Stimulated activated CD8-positive, alpha-beta memory T cell treated with anti-CD3 and anti-CD28 coated beads, Interleukin-7, amount 100 ng/mL, for 24 hours (primary cell): Measurements from ENCODE around the gene USP2.

ENCODE experiments used
- DNase-seq: peaks from one replicate; pipeline ENCODE4 v3.0.0-alpha.2; 2020; ENCODE audit warnings: low read depth

USP2 gene

DNA sequence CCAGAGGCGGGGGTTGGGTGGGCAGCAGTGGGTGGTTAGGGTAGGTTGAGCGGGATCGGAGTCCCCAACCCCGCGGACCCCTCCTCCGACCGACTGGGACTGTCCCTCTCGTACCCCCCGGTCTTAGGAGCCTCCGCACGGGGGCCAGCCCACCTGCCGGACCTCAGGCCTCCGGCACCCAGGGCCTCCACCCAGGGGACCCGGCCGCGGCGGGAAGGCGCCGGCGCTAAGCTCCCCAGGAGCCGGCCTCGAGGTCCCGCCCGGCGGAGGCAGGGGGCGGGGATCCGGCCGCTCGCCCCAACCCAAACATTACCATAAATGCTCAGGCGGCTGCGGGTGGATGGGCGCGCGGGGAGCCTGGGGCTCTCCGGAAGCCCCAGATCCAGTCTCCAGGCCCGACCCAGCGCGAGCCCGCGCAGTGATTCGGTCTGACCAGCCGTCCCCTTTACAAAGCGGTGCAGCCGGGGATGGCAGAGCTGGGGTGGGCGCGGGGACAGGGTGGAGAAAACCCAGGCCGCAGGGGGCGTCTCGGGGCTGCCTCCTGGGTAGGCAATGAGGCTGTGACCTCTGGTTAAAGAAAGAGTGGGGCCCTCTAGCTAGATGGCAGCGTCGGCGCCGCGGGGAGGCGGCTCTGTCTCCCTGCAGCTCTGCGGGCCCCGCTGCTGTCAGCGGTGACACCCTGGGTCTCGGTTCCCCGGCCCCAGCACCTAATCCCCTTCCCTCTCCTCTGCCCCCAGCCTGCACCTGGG, 60.5 kb downstream of the USP2 start:
- no peak for DNase-seq

DNA sequence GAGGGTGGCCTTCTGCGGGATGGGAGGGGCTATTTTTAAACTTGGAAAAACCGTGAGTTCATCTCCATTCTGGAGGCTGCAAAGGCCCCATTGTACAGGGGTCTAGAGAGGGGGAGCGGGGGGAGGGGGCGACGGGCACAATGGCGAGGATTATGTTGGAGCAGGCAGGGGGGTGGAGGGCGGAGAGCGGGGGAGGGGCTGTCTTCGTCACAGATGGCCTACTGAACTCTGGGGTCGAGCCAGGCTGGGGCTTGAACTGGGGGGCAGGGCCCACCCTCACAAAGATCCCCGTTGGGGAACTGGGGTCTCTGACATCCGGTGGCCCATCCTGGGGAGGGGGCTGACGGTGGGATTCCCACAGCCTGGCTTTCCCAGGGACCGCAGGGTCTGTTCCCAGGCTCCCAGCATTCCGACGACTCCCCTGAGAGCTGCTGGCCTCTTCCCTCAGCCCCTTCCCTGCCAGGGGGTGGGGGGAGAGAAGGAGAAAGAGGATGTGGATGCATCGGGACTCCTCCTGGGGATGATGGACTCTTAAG, 61.2 kb downstream of the USP2 start:
- no peak for DNase-seq

DNA sequence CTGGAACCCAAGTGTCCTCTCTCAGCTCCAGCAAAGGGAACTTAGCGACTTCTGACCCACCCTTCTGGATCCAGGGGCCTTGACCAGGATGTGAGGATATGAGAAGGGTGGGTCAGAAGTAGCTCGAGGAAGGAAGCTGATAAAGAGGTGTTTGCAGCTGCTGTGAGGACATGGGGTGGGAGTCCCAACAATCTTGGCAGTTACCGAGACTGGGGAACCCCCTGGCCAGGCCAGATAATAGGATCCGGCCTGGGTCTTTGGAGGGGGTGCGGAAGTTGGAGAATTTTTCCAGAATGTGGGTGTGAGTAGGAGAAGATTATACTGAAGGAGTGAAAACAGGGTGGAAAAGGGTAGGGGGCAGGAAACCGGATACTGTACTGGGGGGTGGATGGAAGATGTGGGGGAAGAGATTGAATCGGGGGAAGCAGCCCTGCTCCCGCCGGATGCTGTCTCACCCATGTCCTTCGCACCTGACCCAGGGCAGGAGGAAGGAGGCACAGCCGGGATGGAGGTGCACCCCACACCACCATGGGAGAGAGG, 61.7 kb downstream of the USP2 start:
- no peak for DNase-seq

DNA sequence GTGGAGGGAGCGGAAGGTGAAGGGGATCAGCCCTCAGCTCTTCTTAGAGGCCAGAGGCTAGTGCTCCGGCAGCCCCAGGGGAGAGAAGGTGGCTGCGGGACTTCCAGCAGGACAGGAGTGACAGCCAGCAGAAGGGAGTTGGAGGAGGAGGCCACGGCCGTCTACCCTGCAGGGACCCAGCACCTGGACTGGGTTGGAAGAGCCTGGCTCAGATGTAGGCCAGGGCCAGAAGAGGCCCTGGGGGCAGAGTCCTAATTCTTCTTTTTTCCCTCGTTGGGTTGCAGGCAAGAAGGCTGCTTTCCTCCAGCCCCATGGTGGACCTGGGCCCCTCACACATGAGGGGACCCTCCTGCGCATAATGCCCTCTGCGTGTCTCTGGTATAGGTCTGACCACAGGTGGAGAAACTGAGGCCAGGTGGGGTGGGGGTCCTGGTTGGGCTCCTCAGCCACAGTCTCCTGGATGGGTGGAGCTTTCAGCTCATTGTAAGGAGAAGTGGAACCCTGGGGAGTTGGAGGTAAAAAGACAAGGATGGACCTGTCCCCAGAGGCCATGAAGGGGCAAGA, 62.3 kb downstream of the USP2 start:
- DNase-seq = no peak

DNA sequence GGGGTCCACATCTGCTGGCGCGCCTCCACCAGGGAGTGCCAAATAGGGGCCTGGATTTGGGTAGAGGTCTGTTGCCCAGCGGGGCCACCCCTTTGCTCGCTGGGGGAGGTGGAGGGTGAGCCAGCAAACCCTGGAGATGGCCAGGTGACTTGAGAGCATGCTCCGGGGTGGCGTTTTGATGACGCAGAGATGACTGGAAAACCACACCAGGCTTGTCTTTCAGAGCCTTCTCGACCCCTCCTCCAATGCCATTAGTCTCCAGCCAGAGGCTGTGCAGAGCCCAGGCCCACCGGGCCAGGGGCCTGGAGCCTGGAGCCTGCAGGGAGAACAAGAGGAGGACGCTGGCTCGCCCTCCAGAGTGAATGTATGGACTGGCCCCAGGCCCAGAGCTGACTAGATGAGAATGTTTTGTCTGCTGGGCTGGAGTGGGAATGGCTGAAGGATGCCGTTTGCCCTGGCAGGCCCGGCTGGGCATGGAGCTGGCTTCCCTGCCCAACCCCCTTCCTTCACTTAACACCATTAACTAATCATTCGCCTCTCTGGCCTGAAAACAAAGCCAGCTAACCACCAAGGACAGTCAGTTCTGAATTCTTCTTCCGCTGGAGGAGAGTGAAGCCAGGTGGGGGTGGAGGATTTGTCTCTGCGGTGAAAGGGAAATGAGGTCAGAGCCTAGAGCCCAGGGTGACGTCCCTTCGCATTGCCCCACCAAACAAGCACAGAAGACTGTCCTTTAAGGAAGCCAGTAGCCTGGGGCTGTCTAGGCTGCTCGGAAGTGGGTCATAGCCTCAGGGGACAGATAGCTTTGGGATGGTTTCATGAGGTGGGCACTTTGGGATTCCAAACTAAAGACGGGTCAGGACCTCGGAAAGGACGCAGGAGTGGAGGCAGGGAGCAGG, 63.0 kb downstream of the USP2 start:
- no peak for DNase-seq

DNA sequence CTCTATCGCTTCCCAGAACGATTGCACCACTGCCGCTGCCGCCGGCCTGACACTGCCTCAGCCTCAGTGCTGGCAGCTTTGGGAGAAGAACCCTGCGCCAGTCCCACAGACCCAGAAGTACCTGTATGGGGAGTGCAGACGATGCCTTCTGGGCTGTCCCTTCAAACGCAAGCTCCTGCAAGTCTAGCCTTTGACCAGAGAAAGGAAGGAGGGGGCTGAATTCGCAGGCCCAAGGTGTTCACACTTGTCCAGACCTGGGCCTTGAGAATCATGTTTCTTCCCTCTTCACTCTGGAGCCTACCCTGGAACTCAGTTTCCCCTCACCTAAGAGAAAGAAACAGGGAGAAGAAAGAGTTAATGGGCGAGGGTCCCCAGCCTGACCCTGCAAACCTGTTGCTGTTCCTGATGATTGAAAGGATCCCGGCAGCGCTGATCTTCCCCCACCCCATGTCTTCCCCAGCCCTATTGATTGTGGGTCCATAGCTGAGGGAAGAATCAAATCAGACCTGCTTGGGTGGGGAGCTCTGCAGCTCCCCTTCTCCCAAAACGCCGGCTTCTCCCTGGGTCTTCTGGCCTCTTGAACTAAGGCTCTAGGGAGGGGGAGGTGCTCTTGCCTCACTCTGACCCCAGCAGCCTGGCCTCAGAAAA, 63.8 kb downstream of the USP2 start:
- no peak for DNase-seq

DNA sequence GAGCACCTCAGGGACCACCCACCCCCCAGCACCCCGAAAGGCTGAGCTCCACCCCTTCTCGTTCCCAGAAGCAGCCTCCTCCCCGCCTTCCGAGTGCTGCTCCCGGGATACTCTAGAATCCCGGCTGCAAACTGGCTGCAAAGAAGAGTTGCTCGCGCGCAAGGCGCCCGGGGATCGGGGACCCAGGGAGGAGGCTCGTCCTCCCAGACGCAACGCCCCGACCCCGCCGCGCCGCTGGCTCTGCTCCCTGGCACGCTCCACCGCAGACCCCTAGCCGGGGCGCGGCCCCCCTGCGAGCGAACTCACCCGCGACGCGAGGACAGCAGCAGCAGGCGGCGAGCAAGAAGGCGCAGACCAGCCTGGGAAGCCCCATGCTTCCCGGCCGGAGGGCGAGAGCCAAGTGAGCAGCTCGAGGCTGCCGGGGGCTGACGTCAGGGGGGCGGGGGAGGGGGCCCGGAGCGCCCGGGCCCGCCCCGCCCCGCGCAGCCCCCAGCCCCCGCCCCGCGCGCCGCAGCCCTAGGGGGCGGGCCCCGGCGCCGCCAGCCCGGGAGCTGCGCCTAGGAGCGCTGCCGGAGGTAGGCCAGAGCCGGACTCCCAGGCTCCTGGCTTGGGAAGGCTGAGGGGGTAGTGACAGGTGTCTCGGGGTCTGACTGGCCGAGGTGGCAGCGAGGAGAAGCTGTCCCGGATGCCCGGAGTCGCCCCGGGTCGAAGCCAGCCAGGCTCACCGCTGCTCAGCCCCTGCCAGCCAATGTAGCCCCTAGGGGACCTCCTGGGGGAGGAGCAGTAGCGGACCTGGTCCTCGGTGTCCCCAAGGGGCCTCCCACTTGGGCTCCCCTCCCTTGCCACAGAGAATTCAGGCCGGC, 64.5 kb downstream of the USP2 start, which contains the start of gene MCAM:
Gene MCAM (minus strand): TSS at position 402 of the 863 bp plus-strand sequence. CDS start 29 bp downstream, at position 373.
- no peak for DNase-seq

DNA sequence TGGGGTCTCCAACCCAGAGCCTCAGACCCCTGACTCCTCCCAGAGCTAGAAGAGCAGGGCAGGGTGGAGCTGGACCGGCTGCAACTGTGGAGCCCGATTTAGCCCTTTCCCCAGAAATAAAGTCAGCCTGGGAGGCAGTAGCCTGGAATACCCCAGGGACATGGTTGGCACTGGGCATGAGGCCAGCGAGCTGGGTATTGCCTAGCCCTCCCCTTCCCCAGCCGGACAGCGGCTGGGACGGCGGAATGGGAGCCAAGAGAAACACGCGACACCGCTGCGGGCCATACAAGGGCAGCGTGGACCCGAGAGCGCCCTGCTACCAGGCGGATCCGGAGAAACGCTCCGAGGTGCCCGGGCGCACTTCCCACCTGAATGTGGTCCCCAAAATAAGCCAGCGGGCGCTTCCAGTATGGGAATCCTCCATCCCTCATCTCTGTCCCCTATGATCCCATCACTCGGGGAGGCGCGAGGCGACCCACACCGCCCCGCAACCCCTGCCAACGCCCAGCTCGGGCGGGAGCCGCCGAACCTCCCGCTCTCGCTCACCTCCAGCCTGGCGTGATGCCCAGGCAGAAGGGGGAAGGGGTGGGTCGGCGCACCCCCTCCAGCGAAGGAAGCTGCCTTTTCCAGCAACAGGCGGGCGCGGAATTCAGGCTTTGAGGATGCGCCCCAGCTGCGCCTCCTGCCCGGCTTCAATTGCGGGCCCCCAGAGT, 65.3 kb downstream of the USP2 start:
- no peak for DNase-seq

DNA sequence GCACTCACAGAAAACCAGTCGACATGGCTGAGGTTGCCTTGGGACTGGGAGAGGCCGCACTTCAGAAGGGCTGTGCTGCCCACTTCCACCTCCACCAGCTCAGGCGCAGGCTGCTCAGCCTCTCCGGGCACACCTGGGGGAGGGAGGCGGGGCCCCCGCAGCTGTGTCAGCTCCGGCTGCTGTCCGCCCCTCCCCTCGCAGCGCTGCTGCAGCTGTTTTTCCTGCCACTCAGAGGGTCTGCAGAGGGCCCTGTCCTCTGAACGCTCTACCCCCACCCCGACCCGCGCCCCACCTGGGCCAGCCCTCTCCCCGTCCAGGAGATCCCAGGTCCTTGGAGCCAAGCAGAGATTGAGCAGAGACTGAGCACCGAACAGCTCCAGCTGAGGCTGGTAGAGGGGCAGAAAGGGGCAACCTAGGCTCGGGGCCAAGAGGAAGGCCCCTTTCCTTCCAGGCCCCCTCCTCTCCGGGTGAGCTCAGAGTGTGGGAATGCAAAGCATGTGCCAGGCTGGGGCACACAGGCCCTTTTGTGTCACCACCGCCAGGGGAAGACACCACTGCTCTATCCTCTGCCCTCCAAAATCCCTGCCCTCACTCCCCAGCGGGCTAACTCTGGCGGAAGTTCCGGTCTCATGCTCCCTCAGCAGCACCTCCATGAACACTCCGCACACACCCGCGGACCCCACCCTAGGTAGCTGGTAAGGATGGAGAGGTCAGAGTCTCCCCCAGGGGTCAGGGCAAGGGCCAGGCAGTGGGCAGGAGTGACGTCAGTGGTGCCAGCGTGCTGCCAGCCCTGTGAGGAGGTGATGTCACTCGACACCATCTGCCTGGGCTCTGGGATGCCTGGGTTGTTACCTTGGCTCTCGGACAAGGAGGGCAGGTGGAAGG, 66.1 kb downstream of the USP2 start:
- no peak for DNase-seq

DNA sequence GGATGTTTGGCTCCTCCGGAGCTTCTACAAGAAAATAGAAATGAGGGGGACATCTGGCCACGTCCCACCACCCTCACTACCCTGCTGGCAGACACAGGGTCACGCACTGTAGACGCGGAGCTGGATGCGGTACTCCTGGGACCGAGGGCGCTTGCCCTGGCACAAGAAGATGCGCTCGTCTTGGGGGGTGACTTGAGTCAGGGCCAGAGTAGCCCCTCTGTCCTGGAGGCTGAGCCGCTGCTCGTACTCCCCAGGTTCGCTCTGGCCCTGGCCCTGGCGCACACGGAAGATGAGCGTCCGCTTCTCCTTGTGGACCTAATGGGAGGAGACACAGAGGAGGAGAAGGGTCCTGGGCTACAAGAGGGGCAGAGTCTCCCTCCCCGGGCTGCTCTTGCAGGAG, 66.8 kb downstream of the USP2 start:
- no peak for DNase-seq

DNA sequence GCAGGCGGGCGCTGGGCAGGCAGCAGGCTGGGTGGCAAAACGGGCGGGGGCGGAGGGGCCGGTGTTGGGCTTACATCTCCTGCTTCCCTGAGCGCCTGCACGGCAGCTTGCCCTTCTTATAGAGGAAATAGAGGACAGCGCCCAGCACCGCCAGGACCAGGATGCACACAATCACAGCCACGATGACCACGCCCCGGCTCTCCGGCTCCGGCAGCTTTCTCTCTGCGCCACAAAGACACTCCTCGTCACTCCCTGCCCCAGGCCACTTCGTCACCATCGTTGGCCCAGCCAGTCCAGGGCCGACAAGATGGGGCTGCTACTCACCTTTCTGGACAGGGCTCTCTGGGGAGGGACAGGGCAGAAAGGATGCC, 70.8 kb downstream of the USP2 start:
- DNase-seq = no peak

DNA sequence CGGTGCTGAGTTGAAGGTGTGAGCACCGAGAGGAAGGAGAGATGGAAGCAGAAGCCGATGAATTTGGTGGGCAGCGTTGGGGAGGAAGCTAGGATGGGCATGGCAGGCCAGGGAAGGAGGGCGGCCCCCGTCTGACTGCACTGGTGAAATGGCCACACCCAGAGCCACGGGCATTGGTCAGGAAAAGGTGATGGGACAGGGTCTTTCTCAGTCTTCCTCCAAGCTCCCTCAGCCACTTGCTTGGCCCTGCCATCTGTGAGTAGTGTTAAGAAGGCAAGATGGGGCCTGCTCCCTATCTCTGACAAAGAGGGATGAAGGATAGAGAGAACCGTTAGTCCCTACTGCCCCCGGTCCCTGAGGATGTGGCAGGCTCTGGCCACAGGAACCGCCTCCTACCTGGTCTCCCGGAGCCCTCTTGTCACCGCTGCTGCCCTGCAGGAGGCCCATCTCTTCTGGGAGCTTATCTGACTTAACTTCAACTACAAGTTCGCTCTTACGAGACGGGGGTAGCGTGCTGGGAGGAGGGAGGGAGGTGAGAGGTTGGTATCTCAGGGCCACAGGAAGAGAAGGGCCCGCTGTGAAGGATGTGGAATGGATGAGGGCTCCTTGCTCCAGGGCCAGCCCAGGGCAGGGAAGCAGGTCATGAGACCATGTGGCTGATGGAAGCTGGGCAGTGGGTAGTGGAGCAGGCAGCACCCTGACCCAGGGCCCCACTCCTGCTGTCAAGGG, 71.4 kb downstream of the USP2 start:
- DNase-seq = no peak

DNA sequence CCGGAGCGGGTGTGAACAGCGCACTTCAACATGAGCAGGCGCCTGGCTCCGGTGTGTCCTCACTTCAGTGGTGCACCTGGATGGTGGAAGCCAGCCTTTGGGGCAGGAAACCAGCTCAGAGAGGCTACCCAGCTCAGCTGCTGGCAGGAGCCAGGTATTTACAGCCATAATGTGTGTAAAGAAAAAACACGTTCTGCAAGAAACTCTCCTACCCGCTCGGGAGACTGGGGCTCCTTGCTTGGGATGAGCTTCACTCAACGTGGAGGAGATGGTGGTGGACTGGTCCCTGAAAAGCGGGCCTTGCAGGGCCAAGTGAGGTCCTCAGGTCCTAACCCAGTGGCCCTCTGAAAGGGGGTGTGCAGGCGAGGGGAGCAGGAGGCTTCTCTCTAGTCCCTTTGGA, 72.1 kb downstream of the USP2 start:
- no peak for DNase-seq

DNA sequence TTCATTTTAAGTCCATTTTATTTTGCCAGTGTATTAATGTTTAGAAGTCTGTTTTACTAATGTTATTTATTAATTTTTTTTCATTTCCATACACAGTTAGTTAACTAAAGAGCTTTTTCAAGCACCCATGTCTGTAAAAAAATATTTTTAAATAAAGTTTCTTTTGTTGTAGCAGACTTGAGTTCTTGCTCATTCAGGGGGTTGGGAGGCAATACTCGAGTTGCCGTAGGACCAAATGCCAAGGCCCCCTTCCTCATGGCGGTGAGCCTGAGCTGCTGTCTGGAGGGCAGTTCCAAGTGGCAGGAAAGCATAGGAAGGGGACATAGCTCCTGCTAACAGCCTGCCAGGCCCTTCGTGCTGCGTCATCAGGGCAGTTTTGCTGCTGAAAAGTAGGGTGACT, 73.5 kb downstream of the USP2 start:
- DNase-seq = no peak

DNA sequence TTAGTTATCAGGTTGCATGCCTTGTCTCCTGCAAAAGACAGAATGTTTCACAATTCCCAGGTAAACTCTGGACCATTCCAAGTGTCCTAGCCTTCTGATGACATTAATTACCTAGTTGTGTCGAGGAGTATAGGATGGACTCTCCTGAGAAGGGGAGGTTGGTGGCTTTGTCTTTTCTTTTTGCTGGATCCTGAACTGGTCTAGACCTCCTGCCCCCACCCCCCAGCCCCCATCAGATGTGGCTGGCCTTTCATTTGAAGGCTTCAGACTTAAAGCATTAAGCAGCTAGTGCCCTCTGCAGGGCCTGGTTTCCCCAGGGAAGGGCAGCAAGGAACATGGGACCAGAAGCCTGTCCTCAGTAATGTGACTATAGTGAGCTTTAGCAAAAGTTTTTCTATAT, 74.3 kb downstream of the USP2 start:
- DNase-seq = no peak

DNA sequence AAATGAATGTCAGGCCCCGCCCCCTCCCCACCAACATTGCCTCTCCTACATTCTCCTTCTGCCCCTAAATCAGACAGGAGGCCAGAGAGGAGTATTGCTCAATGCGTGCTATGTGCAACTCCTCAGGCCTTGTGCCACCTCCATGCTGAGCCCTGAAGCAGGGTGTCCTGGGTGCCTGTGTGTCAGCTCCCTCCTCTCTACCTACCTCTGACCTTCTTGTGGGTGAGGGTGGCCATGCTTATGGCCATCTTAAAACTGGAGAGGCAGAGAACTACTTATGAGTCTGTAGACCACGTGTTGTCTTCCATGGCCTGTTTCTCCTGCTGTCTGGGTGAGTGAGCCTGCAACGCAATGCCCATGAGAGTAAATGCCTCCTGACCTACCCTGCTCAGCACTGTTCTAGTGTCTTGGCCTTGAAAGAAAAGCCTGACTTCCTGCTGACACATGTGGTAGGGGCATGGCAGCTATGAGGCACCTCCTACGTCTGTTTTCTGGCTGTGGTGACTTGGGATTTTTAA, 75.1 kb downstream of the USP2 start:
- DNase-seq = no peak

DNA sequence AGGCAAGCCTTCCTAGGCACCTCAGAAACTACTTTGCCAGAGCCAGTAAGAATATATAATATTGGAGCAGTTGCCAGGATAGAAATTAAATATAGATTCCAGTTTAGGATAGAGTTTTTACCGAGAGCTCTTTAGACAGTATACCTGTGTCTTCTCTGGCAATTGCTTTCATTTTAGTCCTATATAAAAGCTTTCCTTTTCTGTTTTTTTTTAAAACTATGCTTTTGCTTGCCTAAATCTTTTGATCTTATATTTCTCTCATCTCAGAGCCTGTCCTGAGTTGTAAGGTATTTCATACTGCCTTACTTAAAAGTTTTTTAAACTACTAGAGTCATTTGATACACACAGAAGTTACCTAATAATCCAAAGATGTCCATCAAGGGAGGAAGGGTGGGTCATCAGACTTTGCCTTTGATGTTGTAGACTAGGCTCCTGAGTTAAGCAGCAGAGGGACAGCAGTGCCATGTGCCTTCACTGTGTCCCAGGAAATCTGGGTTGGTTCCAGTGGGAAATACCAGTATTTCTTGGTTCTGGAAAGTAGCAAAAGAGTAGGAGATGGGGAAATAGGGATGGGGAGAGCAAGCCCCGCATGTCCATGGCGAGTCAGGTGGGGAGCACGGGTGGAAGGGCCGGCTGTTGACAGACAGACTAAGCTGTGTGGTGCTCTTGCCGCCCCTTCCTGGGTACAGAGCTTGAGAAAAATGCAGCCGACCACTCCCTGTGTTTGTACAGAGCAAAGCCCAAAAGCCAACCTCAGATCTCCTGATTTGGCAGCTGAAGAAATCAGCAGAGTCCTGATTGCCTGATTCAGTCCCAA, 75.7 kb downstream of the USP2 start:
- DNase-seq = no peak
